ENCODE results near the gene ZNF655. TPM values are rescaled to one million over a fixed set of nuclear protein-coding genes. Genes with fewer than 3 reads are reported as not detected.

ZNF655 gene
- total RNA-seq, 1 donor from 2014 or later, result 48.0 TPM

GRCh38 chr7:99618726-99619125 is 60.3 kb downstream of the ZNF655 start:
- peaks cover 4% of the 10 kb centered on the region for H3K36me3 ChIP-seq (ENCODE audit: control insufficient read depth, insufficient read depth, low read length)
- DNase-seq (ENCODE audit: low read depth), result no peak
- TF ChIP-seq CTCF (IDR thresholded peaks at IDR 0.05; ENCODE audit: insufficient read depth, low read length, poor library complexity, severe bottlenecking), result no peak
- H3K4me3 ChIP-seq (ENCODE audit: low read depth, low read length), result no peak overlapping the region
- no peaks in the 10 kb centered on the region for H3K27me3 ChIP-seq (ENCODE audit: control insufficient read depth, insufficient read depth, low read length)

GRCh38 chr7:99619571-99620130 is 61.2 kb downstream of the ZNF655 start:
- Histone ChIP-seq H3K4me3 (ENCODE audit: low read depth, low read length) (no peak overlapping the region), H3K27me3 (ENCODE audit: control insufficient read depth, insufficient read depth, low read length) (no peaks in the 10 kb centered on the region), H3K36me3 (ENCODE audit: control insufficient read depth, insufficient read depth, low read length) (peaks cover 8% of the 10 kb centered on the region)
- no peak for DNase-seq (ENCODE audit: low read depth)
- TF ChIP-seq CTCF (IDR thresholded peaks at IDR 0.05; ENCODE audit: insufficient read depth, low read length, poor library complexity, severe bottlenecking), result no peak

- Histone ChIP-seq H3K4me3 (ENCODE audit: low read depth, low read length) (no peak overlapping the region), H3K27me3 (ENCODE audit: control insufficient read depth, insufficient read depth, low read length) (no peaks in the 10 kb centered on the region), H3K36me3 (ENCODE audit: control insufficient read depth, insufficient read depth, low read length) (peaks cover 10% of the 10 kb centered on the region)
- TF ChIP-seq CTCF (IDR thresholded peaks at IDR 0.05; ENCODE audit: insufficient read depth, low read length, poor library complexity, severe bottlenecking), result no peak
- no peak for DNase-seq (ENCODE audit: low read depth)
These were observed 62.8 kb downstream of the ZNF655 start for GRCh38 chr7:99621271-99621670.

- H3K36me3 ChIP-seq (ENCODE audit: control insufficient read depth, insufficient read depth, low read length), result peaks cover 10% of the 10 kb centered on the region
- no peaks in the 10 kb centered on the region for H3K27me3 ChIP-seq (ENCODE audit: control insufficient read depth, insufficient read depth, low read length)
- DNase-seq (ENCODE audit: low read depth), result no peak
- no peak overlapping the region for H3K4me3 ChIP-seq (ENCODE audit: low read depth, low read length)
- TF ChIP-seq CTCF (IDR thresholded peaks at IDR 0.05; ENCODE audit: insufficient read depth, low read length, poor library complexity, severe bottlenecking), result no peak
These were observed 64.2 kb downstream of the ZNF655 start for GRCh38 chr7:99622596-99622995.

- Histone ChIP-seq H3K4me3 (ENCODE audit: low read depth, low read length) (no peak overlapping the region), H3K36me3 (ENCODE audit: control insufficient read depth, insufficient read depth, low read length) (peaks cover 10% of the 10 kb centered on the region), H3K27me3 (ENCODE audit: control insufficient read depth, insufficient read depth, low read length) (no peaks in the 10 kb centered on the region)
- DNase-seq (ENCODE audit: low read depth), result no peak
- no peak for TF ChIP-seq CTCF (IDR thresholded peaks at IDR 0.05; ENCODE audit: insufficient read depth, low read length, poor library complexity, severe bottlenecking)
These were observed 64.8 kb downstream of the ZNF655 start for GRCh38 chr7:99623091-99623693.
